H1 (cell line): ENCODE data around the gene KRTAP10-2. TPM values are rescaled to one million over a fixed set of nuclear protein-coding genes. Genes with fewer than 3 reads are reported as not detected.

Source experiments
- E2F6 ChIP-seq: IDR thresholded peaks from 2 replicates; pipeline ENCODE4 v1.6.1; 2012; ENCODE audit warnings: inconsistent platforms
- EGR1 ChIP-seq: IDR thresholded peaks from 2 replicates; pipeline ENCODE4 v1.6.1; 2011; ENCODE audit warnings: low read depth, low read length, borderline replicate concordance
- GABPA ChIP-seq: IDR thresholded peaks from 2 replicates; pipeline ENCODE4 v1.6.1; 2011; ENCODE audit warnings: mild to moderate bottlenecking, low read length, moderate library complexity, borderline replicate concordance; ENCODE audit not compliant: insufficient read depth
- NRF1 ChIP-seq: IDR thresholded peaks from 2 replicates; pipeline ENCODE4 v1.6.1; 2011; ENCODE audit warnings: mild to moderate bottlenecking, low read depth, low read length, improper control_type of control experiment
- SIX5 ChIP-seq: IDR thresholded peaks from 2 replicates; pipeline ENCODE4 v1.6.1; 2011; ENCODE audit warnings: mild to moderate bottlenecking, low read depth, low read length
- TCF12 ChIP-seq: IDR thresholded peaks from 2 replicates; pipeline ENCODE4 v1.6.1; 2011; ENCODE audit warnings: low read depth, mild to moderate bottlenecking, low read length
- USF2 ChIP-seq: IDR thresholded peaks from 2 replicates; pipeline ENCODE4 v1.6.1; 2011; ENCODE audit warnings: low read length, improper control_type of control experiment
- polyA plus RNA-seq, 7 experiments: library from polyadenylated mRNA; depleted of rRNA in 3 of 7; stranded (reverse) in 5 of 7; unstranded in 2 of 7; fragments of >200 nt in 5 of 7; fragments of 200-250 nt in 2 of 7; gene quantifications; 1 replicate in 5 of 7; 2 replicates in 1 of 7; 4 replicates in 1 of 7; pipeline versions ENCODE4 v1.2.1 to v1.2.3, GENCODE V29; 2011 to 2013; ENCODE audit warnings: missing spikeins in 2 of 7, mixed read lengths in 2 of 7
- total RNA-seq: library from RNA; stranded (reverse); fragmentation: NEBNext Ultra II Directional; extraction: Animal tissue kit (Norgen Biotek cat#: 25700); gene quantifications from 2 replicates; pipeline ENCODE4 v1.2.1, GENCODE V29; 2021

The KRTAP10-2 gene
- total and polyA plus RNA-seq, 2 of the 8 experiments (the other 6 are each of a cell fraction or from before 2014, with no cell fraction given), result 0.11 TPM; not detected in 1

- TF ChIP-seq E2F6 (no peak), TCF12 (no peak), USF2 (no peak), EGR1 (no peak), NRF1 (no peak), SIX5 (no peak), GABPA (no peak)
These were observed 6.7 kb downstream of the KRTAP10-2 start (continued) for GRCh38 chr21:44544566-44544965.
